WTC11 (cell line): ENCODE data around the gene HTR4.

ENCODE experiments used
- ATF1 ChIP-seq: sonication (generic); formaldehyde crosslinking; IDR thresholded peaks from 2 replicates; pipeline ENCODE4 v1.8.1; 2023; ENCODE audit warnings: mild to moderate bottlenecking, moderate library complexity, missing genetic modification reagents
- CBFB ChIP-seq: sonication (generic); formaldehyde crosslinking; IDR thresholded peaks from 2 replicates; pipeline ENCODE4 v1.8.1; 2022; ENCODE audit warnings: mild to moderate bottlenecking, low read depth, missing genetic modification reagents
- FOXJ3 ChIP-seq: sonication (generic); formaldehyde crosslinking; IDR thresholded peaks from 2 replicates; pipeline ENCODE4 v1.9.0; 2021; ENCODE audit warnings: missing genetic modification reagents, mild to moderate bottlenecking, borderline replicate concordance
- RELA ChIP-seq: sonication (generic); formaldehyde crosslinking; IDR thresholded peaks from 2 replicates; pipeline ENCODE4 v1.8.1; 2022; ENCODE audit warnings: missing genetic modification reagents, mild to moderate bottlenecking, borderline replicate concordance
- SOX15 ChIP-seq: fragments of 250-450 bp; sonication (Bioruptor Pico); IDR thresholded peaks from 2 replicates; pipeline ENCODE4 v1.9.0; 2021; ENCODE audit warnings: mild to moderate bottlenecking
- TEAD4 ChIP-seq: sonication (generic); formaldehyde crosslinking; IDR thresholded peaks from 2 replicates; pipeline ENCODE4 v1.8.0; 2022; ENCODE audit warnings: mild to moderate bottlenecking, missing genetic modification reagents
- ZNF138 ChIP-seq: sonication (generic); formaldehyde crosslinking; conservative IDR thresholded peaks from 2 replicates; pipeline ENCODE4 v1.8.1; 2022; ENCODE audit warnings: mild to moderate bottlenecking, moderate library complexity, missing genetic modification reagents
- TF ChIP-seq, protein P1 (sequence below): fragments of 200-600 bp; IDR thresholded peaks from 2 replicates; pipeline ENCODE4 v1.8.0; 2022; ENCODE audit warnings: antibody characterized with exemption
- TF ChIP-seq, protein P2 (sequence below): sonication (generic); formaldehyde crosslinking; conservative IDR thresholded peaks from 2 replicates; pipeline ENCODE4 v1.8.1; 2022; ENCODE audit warnings: mild to moderate bottlenecking, missing genetic modification reagents
- TF ChIP-seq, protein P3 (sequence below): sonication (generic); formaldehyde crosslinking; IDR thresholded peaks from 2 replicates; pipeline ENCODE4 v1.8.1; 2023; ENCODE audit warnings: mild to moderate bottlenecking, missing genetic modification reagents, borderline replicate concordance

DNA sequence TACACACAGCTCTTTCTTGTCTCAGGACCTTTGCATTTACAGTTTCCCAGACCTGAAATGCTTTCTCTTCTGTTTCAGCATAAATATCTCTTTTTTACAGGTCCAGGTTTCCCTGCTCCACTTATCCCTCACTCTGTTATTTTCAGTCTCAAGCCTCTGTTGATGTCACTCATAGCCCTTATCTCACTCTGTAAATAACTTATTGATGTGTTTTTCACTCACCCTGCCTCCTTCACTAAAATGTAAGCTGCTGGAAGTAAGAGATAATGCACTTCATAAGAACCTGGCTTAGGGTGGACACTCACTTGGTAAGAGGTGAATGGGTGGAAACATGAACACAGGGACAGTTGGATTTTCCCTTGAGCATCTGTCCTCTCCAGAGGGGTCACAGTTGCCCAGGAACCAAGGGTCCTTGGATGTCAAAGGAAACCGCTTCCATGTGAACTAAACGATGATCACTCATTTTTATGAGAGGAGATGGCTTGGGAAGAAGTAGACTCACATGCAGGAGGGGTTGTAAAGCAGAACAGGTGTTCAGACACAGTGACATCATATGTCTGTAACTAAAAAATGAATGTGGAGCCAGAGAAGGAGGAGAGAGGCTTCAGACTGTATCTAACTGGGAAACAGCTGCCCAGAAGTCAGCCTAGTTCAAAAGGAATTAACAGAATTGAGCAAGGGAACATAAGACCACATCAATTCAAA lies 5.5 kb upstream of the HTR4 start:
- TF ChIP-seq, protein P1, sequence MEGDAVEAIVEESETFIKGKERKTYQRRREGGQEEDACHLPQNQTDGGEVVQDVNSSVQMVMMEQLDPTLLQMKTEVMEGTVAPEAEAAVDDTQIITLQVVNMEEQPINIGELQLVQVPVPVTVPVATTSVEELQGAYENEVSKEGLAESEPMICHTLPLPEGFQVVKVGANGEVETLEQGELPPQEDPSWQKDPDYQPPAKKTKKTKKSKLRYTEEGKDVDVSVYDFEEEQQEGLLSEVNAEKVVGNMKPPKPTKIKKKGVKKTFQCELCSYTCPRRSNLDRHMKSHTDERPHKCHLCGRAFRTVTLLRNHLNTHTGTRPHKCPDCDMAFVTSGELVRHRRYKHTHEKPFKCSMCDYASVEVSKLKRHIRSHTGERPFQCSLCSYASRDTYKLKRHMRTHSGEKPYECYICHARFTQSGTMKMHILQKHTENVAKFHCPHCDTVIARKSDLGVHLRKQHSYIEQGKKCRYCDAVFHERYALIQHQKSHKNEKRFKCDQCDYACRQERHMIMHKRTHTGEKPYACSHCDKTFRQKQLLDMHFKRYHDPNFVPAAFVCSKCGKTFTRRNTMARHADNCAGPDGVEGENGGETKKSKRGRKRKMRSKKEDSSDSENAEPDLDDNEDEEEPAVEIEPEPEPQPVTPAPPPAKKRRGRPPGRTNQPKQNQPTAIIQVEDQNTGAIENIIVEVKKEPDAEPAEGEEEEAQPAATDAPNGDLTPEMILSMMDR: no peak
- TF ChIP-seq RELA (no peak), FOXJ3 (CRISPR knock-in tag) (no peak), TEAD4 (CRISPR knock-in tag) (no peak), ATF1 (CRISPR knock-in tag) (no peak), SOX15 (CRISPR knock-in tag) (no peak), ZNF138 (CRISPR knock-in tag) (no peak), CBFB (CRISPR knock-in tag) (no peak)
- TF ChIP-seq, protein P2, sequence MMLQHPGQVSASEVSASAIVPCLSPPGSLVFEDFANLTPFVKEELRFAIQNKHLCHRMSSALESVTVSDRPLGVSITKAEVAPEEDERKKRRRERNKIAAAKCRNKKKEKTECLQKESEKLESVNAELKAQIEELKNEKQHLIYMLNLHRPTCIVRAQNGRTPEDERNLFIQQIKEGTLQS: no peak
- TF ChIP-seq, protein P3, sequence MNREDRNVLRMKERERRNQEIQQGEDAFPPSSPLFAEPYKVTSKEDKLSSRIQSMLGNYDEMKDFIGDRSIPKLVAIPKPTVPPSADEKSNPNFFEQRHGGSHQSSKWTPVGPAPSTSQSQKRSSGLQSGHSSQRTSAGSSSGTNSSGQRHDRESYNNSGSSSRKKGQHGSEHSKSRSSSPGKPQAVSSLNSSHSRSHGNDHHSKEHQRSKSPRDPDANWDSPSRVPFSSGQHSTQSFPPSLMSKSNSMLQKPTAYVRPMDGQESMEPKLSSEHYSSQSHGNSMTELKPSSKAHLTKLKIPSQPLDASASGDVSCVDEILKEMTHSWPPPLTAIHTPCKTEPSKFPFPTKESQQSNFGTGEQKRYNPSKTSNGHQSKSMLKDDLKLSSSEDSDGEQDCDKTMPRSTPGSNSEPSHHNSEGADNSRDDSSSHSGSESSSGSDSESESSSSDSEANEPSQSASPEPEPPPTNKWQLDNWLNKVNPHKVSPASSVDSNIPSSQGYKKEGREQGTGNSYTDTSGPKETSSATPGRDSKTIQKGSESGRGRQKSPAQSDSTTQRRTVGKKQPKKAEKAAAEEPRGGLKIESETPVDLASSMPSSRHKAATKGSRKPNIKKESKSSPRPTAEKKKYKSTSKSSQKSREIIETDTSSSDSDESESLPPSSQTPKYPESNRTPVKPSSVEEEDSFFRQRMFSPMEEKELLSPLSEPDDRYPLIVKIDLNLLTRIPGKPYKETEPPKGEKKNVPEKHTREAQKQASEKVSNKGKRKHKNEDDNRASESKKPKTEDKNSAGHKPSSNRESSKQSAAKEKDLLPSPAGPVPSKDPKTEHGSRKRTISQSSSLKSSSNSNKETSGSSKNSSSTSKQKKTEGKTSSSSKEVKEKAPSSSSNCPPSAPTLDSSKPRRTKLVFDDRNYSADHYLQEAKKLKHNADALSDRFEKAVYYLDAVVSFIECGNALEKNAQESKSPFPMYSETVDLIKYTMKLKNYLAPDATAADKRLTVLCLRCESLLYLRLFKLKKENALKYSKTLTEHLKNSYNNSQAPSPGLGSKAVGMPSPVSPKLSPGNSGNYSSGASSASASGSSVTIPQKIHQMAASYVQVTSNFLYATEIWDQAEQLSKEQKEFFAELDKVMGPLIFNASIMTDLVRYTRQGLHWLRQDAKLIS (CRISPR knock-in tag): no peak
